Measurements from ENCODE around the gene SLIT3.

Gene SLIT3

DNA sequence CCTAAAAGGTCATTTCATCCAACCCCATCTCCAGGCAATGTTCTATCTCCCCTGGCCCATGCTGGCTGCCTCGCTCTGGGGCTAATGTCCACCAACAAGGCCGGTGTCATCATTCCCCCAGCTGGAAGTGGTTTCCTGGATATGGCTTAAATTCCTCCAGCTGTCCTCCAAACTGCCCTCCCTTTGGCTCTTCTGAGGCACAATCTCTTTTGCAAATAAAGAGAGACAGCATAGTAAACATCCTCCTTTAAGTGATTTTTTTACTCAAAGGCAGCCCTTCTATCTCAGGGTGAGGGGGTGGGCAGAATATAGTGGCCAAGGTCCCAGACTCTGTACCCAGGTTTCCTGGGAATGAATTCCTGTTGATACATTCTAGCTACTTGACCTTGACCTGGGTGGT lies 604.3 kb downstream of the SLIT3 start:
- no peak overlapping the region for H3K4me3 ChIP-seq (IDR thresholded peaks at IDR 0.05; ENCODE audit: insufficient read depth, low read depth, low read length)
- no peak overlapping the region for H3K27ac ChIP-seq
- H3K79me2 ChIP-seq (ENCODE audit: insufficient read depth, low read depth): no peaks in the 10 kb centered on the region
- TF ChIP-seq, protein P1, sequence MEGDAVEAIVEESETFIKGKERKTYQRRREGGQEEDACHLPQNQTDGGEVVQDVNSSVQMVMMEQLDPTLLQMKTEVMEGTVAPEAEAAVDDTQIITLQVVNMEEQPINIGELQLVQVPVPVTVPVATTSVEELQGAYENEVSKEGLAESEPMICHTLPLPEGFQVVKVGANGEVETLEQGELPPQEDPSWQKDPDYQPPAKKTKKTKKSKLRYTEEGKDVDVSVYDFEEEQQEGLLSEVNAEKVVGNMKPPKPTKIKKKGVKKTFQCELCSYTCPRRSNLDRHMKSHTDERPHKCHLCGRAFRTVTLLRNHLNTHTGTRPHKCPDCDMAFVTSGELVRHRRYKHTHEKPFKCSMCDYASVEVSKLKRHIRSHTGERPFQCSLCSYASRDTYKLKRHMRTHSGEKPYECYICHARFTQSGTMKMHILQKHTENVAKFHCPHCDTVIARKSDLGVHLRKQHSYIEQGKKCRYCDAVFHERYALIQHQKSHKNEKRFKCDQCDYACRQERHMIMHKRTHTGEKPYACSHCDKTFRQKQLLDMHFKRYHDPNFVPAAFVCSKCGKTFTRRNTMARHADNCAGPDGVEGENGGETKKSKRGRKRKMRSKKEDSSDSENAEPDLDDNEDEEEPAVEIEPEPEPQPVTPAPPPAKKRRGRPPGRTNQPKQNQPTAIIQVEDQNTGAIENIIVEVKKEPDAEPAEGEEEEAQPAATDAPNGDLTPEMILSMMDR (conservative IDR thresholded peaks at IDR 0.05; ENCODE audit: low read depth, low read length): no peak
- H3K9ac ChIP-seq: no peak overlapping the region
- no peaks in the 10 kb centered on the region for H3K36me3 ChIP-seq (ENCODE audit: insufficient read depth)
- no peak overlapping the region for H2AFZ ChIP-seq (ENCODE audit: low read depth)
- H3K4me2 ChIP-seq: no peak overlapping the region
- no peaks in the 10 kb centered on the region for H3K27me3 ChIP-seq (ENCODE audit: insufficient read depth, low read depth)
- no peaks in the 10 kb centered on the region for H4K20me1 ChIP-seq (ENCODE audit: insufficient read depth)
- no peaks in the 10 kb centered on the region for H3K4me1 ChIP-seq (ENCODE audit: low read depth, poor library complexity, severe bottlenecking)

DNA sequence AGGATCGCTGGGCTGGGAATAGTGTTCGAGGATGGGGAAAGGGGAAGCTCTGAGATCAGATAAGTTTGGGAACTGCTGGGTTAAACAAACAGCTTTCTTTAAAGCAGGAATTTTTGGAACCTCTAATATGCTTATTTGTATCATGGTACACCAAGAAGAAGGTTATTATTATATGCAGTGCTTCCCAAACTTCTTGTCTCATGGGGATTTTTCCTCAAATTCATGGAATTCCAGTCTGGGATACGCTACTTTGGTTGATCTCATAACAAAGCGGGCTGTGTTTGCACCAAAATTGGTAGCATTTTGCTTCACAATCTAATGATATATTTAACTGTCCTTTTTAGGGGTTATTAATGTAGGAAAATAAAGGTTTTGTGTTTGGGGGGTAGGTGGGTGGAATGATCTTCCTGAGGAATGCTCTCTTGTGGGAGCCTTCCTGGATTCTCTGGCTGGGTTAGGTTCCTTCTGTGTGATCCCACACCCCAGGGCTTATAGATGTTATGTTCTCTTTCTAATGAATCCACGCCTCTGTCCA lies 605.6 kb downstream of the SLIT3 start:
- no peak overlapping the region for H3K27ac ChIP-seq
- H3K4me3 ChIP-seq (IDR thresholded peaks at IDR 0.05; ENCODE audit: insufficient read depth, low read depth, low read length): no peak overlapping the region
- no peaks in the 10 kb centered on the region for H3K4me1 ChIP-seq (ENCODE audit: low read depth, poor library complexity, severe bottlenecking)
- no peaks in the 10 kb centered on the region for H3K27me3 ChIP-seq (ENCODE audit: insufficient read depth, low read depth)
- H3K36me3 ChIP-seq (ENCODE audit: insufficient read depth): no peaks in the 10 kb centered on the region
- no peaks in the 10 kb centered on the region for H4K20me1 ChIP-seq (ENCODE audit: insufficient read depth)
- no peaks in the 10 kb centered on the region for H3K79me2 ChIP-seq (ENCODE audit: insufficient read depth, low read depth)
- H3K4me2 ChIP-seq: no peak overlapping the region
- TF ChIP-seq, protein P1 (conservative IDR thresholded peaks at IDR 0.05; ENCODE audit: low read depth, low read length): no peak
- H2AFZ ChIP-seq (ENCODE audit: low read depth): no peak overlapping the region
- no peak overlapping the region for H3K9ac ChIP-seq

DNA sequence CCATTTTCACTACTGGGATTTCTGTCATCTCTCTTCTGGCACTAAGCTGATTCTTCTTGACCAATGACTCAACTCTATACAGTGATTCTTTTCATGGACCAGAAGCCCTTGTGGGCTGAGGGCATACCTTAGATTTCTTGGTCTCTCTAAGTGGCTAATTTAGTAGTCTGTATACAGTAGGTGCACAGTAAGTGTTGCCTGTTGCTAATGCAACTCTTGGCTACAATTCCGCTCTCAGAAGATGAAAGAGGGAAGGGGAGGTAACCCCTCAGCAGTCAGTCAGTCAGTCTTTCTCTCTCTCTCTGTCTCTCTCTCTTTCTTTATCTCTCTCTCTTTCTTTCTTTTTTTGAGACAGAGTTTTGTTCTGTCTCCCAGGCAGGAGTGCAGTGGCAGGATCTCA lies 606.6 kb downstream of the SLIT3 start:
- no peaks in the 10 kb centered on the region for H3K36me3 ChIP-seq (ENCODE audit: insufficient read depth)
- H3K4me2 ChIP-seq: no peak overlapping the region
- no peaks in the 10 kb centered on the region for H3K4me1 ChIP-seq (ENCODE audit: low read depth, poor library complexity, severe bottlenecking)
- no peaks in the 10 kb centered on the region for H3K79me2 ChIP-seq (ENCODE audit: insufficient read depth, low read depth)
- H2AFZ ChIP-seq (ENCODE audit: low read depth): no peak overlapping the region
- TF ChIP-seq, protein P1 (conservative IDR thresholded peaks at IDR 0.05; ENCODE audit: low read depth, low read length): no peak
- no peak overlapping the region for H3K9ac ChIP-seq
- no peak overlapping the region for H3K4me3 ChIP-seq (IDR thresholded peaks at IDR 0.05; ENCODE audit: insufficient read depth, low read depth, low read length)
- no peaks in the 10 kb centered on the region for H3K27me3 ChIP-seq (ENCODE audit: insufficient read depth, low read depth)
- no peaks in the 10 kb centered on the region for H4K20me1 ChIP-seq (ENCODE audit: insufficient read depth)
- H3K27ac ChIP-seq: no peak overlapping the region

DNA sequence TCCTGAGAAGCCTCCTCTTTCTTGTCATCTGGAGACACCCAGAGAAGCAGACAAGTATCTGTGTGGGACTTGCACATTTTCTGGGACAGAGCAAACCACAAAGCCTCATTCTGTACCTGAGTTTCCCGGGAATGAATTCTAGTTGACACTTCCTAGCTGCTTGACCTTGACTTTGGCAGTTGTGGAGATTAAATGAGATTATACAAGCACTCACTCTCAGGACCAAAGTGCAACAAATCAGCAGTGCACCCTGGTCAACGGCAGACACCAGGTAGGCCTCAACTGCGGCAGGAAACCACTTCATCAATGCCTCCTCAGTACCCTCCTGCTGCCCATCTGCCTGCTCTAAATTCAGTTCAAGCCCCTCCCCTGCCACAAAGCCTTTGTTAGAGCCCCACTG lies 607.1 kb downstream of the SLIT3 start:
- Histone ChIP-seq H3K9ac (no peak overlapping the region), H4K20me1 (ENCODE audit: insufficient read depth) (no peaks in the 10 kb centered on the region), H3K4me1 (ENCODE audit: low read depth, poor library complexity, severe bottlenecking) (no peaks in the 10 kb centered on the region), H2AFZ (ENCODE audit: low read depth) (no peak overlapping the region), H3K27me3 (ENCODE audit: insufficient read depth, low read depth) (no peaks in the 10 kb centered on the region), H3K36me3 (ENCODE audit: insufficient read depth) (no peaks in the 10 kb centered on the region), H3K79me2 (ENCODE audit: insufficient read depth, low read depth) (no peaks in the 10 kb centered on the region), H3K4me2 (no peak overlapping the region), H3K27ac (no peak overlapping the region), H3K4me3 (IDR thresholded peaks at IDR 0.05; ENCODE audit: insufficient read depth, low read depth, low read length) (no peak overlapping the region)
- TF ChIP-seq, protein P1 (conservative IDR thresholded peaks at IDR 0.05; ENCODE audit: low read depth, low read length): no peak
